ENCODE results near the gene CTNNB1.

CTNNB1 gene

GRCh38 chr3:41220906-41221677 lies 21.8 kb downstream of the CTNNB1 start:
- DNase-seq (ENCODE audit: low spot score): no peak

- DNase-seq (ENCODE audit: low spot score): no peak
Observed at GRCh38 chr3:41222012-41222411, 22.7 kb downstream of the CTNNB1 start.

DNA sequence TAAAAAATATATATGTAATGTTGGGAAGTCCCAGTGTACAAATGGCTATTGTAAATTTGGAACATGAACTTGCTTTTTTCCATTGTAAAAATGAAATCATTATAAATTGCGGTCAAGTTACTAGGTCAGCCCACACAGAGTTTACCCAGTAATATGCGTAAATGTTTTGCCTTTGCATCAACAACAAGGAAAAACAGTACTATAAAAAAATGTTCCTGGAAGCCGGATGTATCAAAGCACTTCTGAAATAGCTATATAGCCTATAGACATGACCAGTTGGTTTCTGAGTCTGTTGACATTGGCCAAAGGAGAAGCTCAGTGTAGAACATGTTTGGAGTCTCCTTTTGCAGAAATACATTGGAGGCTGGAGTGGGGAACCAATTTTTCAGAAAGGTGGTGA lies 23.2 kb downstream of the CTNNB1 start:
- no peak for DNase-seq (ENCODE audit: low spot score)

- no peak for DNase-seq (ENCODE audit: low spot score)
Observed at GRCh38 chr3:41223078-41223477, 23.8 kb downstream of the CTNNB1 start.

DNA sequence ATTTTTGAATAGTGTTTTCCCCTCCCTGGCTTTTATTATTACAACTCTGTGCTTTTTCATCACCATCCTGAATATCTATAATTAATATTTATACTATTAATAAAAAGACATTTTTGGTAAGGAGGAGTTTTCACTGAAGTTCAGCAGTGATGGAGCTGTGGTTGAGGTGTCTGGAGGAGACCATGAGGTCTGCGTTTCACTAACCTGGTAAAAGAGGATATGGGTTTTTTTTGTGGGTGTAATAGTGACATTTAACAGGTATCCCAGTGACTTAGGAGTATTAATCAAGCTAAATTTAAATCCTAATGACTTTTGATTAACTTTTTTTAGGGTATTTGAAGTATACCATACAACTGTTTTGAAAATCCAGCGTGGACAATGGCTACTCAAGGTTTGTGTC lies 24.4 kb downstream of the CTNNB1 start:
- DNase-seq (ENCODE audit: low spot score): no peak

- peak; percentile 52 for DNase-seq (ENCODE audit: low spot score)
Observed at GRCh38 chr3:41224120-41224806, 25.0 kb downstream of the CTNNB1 start.

GRCh38 chr3:41234823-41235721 lies 35.8 kb downstream of the CTNNB1 start:
- DNase-seq (ENCODE audit: low spot score): no peak

DNA sequence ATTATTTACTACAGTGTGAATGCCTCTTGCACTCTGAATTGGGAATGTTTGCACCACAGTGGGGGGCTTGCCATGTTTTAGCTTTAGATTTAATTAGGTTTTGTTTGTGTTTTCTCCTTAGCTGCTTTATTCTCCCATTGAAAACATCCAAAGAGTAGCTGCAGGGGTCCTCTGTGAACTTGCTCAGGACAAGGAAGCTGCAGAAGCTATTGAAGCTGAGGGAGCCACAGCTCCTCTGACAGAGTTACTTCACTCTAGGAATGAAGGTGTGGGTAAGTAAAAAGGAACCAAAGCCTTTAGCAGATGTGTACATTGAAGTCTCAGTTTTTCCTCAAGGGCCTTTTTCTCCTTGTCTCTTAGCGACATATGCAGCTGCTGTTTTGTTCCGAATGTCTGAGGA lies 36.9 kb downstream of the CTNNB1 start:
- no peak for DNase-seq (ENCODE audit: low spot score)

DNA sequence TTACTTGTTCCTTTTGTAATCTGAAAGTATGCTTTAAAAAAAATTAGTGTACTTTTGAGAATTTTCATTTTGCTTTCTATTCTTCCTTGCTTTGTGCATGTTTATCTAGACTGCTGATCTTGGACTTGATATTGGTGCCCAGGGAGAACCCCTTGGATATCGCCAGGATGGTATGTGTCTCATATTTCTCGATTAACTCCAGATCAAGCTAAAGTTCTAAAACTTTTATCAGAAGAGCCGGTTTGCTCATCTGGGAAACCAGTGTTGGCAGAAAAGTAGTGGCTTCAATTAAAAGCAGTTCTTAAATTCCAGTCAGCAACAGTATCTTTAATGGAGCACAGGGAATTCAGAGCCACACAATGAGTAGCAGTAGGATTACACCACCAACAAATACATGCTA lies 38.6 kb downstream of the CTNNB1 start:
- no peak for DNase-seq (ENCODE audit: low spot score)

DNA sequence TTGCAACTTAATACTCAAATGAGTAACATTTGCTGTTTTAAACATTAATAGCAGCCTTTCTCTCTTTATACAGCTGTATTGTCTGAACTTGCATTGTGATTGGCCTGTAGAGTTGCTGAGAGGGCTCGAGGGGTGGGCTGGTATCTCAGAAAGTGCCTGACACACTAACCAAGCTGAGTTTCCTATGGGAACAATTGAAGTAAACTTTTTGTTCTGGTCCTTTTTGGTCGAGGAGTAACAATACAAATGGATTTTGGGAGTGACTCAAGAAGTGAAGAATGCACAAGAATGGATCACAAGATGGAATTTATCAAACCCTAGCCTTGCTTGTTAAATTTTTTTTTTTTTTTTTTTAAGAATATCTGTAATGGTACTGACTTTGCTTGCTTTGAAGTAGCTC lies 40.3 kb downstream of the CTNNB1 start:
- DNase-seq (ENCODE audit: low spot score): no peak

GRCh38 chr3:41241161-41241560 lies 41.9 kb downstream of the CTNNB1 start:
- no peak for DNase-seq (ENCODE audit: low spot score)

- no peak for DNase-seq (ENCODE audit: low spot score)
Observed at GRCh38 chr3:41241800-41242571, 42.7 kb downstream of the CTNNB1 start.

DNA sequence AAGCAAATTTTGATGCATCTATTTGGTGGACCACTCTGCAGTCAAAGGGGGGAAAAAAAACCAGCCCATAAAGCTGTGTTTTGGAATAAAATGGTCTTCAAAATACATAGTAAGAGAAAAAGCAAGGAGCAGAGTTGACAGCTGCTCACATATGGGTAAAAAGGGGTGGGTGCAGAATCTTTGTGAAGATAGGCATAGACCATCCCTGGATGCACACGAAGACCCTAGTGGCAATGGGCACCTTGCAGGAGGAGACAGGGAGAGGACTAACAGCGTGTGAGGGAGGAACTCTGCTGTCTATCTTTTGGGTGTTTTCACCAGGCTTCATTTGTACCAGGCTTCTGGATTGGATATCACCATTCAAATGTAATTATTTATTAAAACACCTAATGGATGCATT lies 43.9 kb downstream of the CTNNB1 start:
- DNase-seq (ENCODE audit: low spot score): no peak

- no peak for DNase-seq (ENCODE audit: low spot score)
Observed at GRCh38 chr3:41244620-41245336, 45.5 kb downstream of the CTNNB1 start.

DNA sequence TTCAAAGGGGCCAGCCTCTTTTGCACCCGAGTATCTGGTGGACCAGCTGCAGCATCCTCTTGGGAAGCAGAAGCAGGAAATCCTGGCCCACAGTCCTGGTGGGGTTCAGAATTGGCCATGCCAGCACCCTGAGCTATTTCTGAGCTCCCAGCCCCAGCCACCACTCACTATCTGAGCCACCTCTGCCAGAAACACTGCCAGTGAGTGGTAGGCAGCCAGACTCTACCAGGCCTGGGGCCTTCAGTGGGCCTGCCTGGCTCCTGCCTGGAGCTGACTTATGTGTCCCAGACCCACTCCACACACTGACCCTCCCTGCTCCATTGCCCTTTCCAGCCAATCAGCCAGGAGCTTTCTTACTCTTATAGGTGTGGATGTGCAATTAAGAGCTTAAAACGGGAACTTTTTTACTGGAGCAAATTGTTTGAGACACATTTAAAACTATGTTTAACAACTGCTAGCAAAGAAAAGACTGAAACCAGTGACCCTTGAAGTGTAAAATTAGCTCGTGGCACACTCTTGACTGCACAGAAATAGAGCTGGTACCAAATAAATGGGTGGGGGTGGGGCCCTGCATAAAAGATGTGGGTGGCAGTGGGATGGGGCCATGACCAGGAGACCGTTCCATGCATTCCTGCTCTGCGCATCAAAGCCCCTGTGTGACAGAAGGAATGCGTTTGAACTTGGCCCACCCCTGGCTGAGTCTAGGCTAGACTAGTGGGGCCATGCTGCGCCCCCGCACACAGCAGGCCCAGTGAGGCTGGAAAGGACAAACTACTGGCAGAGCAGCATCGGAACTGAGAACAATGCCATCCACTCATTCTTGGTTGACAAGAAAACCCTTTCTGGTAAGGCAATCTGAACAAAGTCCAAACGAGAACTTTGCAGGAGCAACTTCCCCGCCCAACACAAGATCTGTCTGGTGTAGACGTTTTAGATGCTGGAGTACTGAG lies 48.0 kb downstream of the CTNNB1 start:
- DNase-seq (ENCODE audit: low spot score): no peak

DNA sequence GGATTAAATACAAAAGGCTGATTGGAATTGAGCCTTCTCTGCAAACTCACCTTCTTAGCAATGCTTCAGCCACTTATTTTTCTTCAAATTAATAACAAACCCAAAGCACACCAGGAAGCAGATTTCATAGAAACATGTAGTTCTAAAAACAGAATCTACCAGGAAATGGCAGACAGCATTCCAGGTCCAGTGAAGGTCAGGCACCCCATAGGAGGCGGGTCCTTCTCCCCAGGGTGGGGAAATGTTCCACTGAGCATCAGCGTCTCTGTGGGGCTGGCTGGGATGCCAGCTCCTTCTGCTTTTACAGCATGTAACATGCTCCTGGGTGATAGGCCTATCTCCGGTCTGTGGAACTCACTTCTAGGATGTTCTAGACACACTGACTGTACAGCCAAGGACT lies 49.2 kb downstream of the CTNNB1 start:
- no peak for DNase-seq (ENCODE audit: low spot score)

DNA sequence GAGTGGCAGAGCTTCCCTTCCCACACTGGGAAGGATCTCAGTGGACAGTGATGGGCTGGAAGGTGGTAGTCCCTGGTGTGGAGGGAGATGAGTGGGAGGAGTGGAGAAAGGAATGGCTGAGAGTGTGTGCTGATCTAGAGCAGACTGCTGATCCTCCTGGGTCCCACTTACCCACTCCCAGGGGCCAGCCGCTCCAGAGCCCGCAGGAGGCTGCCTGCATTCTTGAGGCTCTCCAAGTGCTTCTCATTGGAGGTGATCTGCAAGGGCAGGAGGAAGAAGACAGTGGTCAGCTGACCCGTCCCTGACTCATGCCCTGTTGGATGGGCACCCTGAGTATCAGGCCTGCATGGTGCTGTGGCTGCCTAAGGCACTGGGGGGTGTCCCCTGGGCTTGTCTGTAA lies 50.0 kb downstream of the CTNNB1 start:
- no peak for DNase-seq (ENCODE audit: low spot score)

DNA sequence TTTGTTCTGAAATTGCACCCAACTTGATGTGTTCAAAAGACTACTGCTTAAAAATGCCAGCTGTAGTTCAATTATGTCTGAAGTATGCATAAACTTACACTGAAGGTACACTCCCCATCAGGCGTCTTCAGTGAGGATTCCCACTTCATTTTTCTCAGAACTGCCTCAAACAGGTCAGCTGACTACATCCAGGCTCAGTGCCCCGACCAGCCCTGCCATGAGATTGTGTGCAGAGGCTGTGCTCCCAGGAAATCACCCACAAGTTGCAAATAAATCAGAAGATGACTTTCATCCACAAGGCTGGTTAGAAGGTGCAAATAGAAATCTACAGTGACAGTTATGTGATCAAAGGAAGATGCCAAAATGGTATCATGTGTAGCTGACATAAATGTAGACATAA lies 51.5 kb downstream of the CTNNB1 start:
- no peak for DNase-seq (ENCODE audit: low spot score)

GRCh38 chr3:41251593-41251992 lies 52.3 kb downstream of the CTNNB1 start:
- DNase-seq (ENCODE audit: low spot score): no peak

DNA sequence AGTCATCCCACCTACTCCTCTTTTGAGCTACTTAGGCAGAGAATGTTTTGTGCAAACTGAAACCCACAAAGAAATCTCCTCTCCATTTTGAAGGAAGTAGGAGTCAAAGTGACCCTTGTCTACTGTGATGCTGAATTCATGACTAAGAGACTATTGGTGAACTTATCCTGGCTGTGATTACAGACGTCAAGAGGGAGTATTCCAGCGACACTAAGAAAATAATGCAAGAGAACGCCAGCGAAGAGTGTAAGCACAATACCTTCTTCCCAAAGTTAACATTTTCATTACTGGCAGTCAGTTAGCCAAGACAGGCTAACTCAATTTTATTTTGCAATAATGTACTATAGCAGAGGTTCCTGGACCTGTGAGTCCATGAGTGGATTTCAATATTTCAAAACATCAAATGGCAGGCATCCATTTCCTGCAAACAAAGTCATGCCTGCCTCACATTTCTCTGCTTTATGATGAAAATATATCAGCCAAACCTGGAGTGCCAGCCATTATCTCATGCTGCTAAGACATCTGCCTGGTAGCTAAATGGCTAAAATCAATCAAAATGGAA lies 59.0 kb downstream of the CTNNB1 start:
- no peak for DNase-seq (ENCODE audit: low spot score)
